ENCODE results near the gene ABI1.

ABI1 gene

GRCh38 chr10:26729395-26729794 is 131.4 kb downstream of the ABI1 start:
- no peak for TF ChIP-seq EGR1 (IDR thresholded peaks at IDR 0.05)
- TF ChIP-seq YY1 (IDR thresholded peaks at IDR 0.05; ENCODE audit: low read depth) = no peak
- no peak for TF ChIP-seq EP300 (IDR thresholded peaks at IDR 0.05; ENCODE audit: borderline replicate concordance)
- no peak for TF ChIP-seq ZBTB7A (IDR thresholded peaks at IDR 0.05; ENCODE audit: low read depth)
- TF ChIP-seq TCF12 (IDR thresholded peaks at IDR 0.05; ENCODE audit: low read depth) = no peak
- TF ChIP-seq CREB1 (IDR thresholded peaks at IDR 0.05; ENCODE audit: low read depth) = no peak
- no peak for TF ChIP-seq FOXM1 (IDR thresholded peaks at IDR 0.05; ENCODE audit: borderline replicate concordance, low read depth)
- no peak for TF ChIP-seq NFIC (IDR thresholded peaks at IDR 0.05)
- no peak for TF ChIP-seq TEAD4 (IDR thresholded peaks at IDR 0.05)
- no peak for TF ChIP-seq REST (IDR thresholded peaks at IDR 0.05; ENCODE audit: low read depth)
- TF ChIP-seq, protein P1, sequence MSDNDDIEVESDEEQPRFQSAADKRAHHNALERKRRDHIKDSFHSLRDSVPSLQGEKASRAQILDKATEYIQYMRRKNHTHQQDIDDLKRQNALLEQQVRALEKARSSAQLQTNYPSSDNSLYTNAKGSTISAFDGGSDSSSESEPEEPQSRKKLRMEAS (IDR thresholded peaks at IDR 0.05) = no peak
- TF ChIP-seq USF1 (IDR thresholded peaks at IDR 0.05) = no peak
- TF ChIP-seq CEBPB (IDR thresholded peaks at IDR 0.05) = no peak
- TF ChIP-seq TAF1 (IDR thresholded peaks at IDR 0.05; ENCODE audit: low read depth) = no peak
- no peak for TF ChIP-seq RAD21 (IDR thresholded peaks at IDR 0.05; ENCODE audit: low read depth)

DNA sequence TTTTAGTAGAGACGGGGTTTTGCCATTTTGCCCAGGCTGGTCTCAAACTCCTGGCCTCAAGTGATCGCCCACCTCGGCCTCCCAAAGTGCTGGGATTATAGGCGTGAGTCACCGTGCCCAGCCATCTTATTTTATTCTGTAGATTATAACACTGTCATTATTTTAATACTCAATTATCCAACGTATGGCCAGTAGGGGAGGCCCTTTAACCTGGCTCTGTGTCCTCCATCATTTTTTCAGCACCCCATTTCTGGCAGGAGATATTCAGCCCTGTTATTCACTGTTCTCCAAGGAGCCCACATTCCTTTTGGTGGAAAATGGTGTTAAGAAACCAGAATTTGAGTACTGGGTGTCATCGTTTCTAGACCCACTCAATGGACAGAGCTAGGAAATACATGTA is 131.8 kb downstream of the ABI1 start:
- no peak for TF ChIP-seq FOXM1 (IDR thresholded peaks at IDR 0.05; ENCODE audit: borderline replicate concordance, low read depth)
- TF ChIP-seq ZBTB7A (IDR thresholded peaks at IDR 0.05; ENCODE audit: low read depth) = no peak
- TF ChIP-seq CREB1 (IDR thresholded peaks at IDR 0.05; ENCODE audit: low read depth) = no peak
- TF ChIP-seq CEBPB (IDR thresholded peaks at IDR 0.05) = no peak
- TF ChIP-seq TCF12 (IDR thresholded peaks at IDR 0.05; ENCODE audit: low read depth) = no peak
- no peak for TF ChIP-seq EGR1 (IDR thresholded peaks at IDR 0.05)
- no peak for TF ChIP-seq TAF1 (IDR thresholded peaks at IDR 0.05; ENCODE audit: low read depth)
- TF ChIP-seq EP300 (IDR thresholded peaks at IDR 0.05; ENCODE audit: borderline replicate concordance) = no peak
- TF ChIP-seq YY1 (IDR thresholded peaks at IDR 0.05; ENCODE audit: low read depth) = no peak
- no peak for TF ChIP-seq RAD21 (IDR thresholded peaks at IDR 0.05; ENCODE audit: low read depth)
- TF ChIP-seq, protein P1 (IDR thresholded peaks at IDR 0.05) = no peak
- no peak for TF ChIP-seq REST (IDR thresholded peaks at IDR 0.05; ENCODE audit: low read depth)
- no peak for TF ChIP-seq USF1 (IDR thresholded peaks at IDR 0.05)
- TF ChIP-seq TEAD4 (IDR thresholded peaks at IDR 0.05) = no peak
- TF ChIP-seq NFIC (IDR thresholded peaks at IDR 0.05) = no peak

GRCh38 chr10:26727005-26727404 is 133.8 kb downstream of the ABI1 start:
- TF ChIP-seq, protein P1 (IDR thresholded peaks at IDR 0.05) = no peak
- TF ChIP-seq ZBTB7A (IDR thresholded peaks at IDR 0.05; ENCODE audit: low read depth) = no peak
- no peak for TF ChIP-seq EGR1 (IDR thresholded peaks at IDR 0.05)
- no peak for TF ChIP-seq YY1 (IDR thresholded peaks at IDR 0.05; ENCODE audit: low read depth)
- TF ChIP-seq CREB1 (IDR thresholded peaks at IDR 0.05; ENCODE audit: low read depth) = no peak
- no peak for TF ChIP-seq TCF12 (IDR thresholded peaks at IDR 0.05; ENCODE audit: low read depth)
- no peak for TF ChIP-seq TAF1 (IDR thresholded peaks at IDR 0.05; ENCODE audit: low read depth)
- TF ChIP-seq CEBPB (IDR thresholded peaks at IDR 0.05) = no peak
- no peak for TF ChIP-seq REST (IDR thresholded peaks at IDR 0.05; ENCODE audit: low read depth)
- no peak for TF ChIP-seq TEAD4 (IDR thresholded peaks at IDR 0.05)
- no peak for TF ChIP-seq NFIC (IDR thresholded peaks at IDR 0.05)
- TF ChIP-seq EP300 (IDR thresholded peaks at IDR 0.05; ENCODE audit: borderline replicate concordance) = no peak
- no peak for TF ChIP-seq RAD21 (IDR thresholded peaks at IDR 0.05; ENCODE audit: low read depth)
- no peak for TF ChIP-seq USF1 (IDR thresholded peaks at IDR 0.05)
- no peak for TF ChIP-seq FOXM1 (IDR thresholded peaks at IDR 0.05; ENCODE audit: borderline replicate concordance, low read depth)
